Mesendoderm (in vitro differentiated cells): ENCODE measurements around the gene PTPN4.

Experiments used
- DNase-seq: peaks from one replicate; pipeline ENCODE4 v3.0.0; 2013
- H2AK5ac ChIP-seq: 2 replicates; pipeline ENCODE4 v1.6.1; 2013; ENCODE audit warnings: low read length, inconsistent platforms
- H2BK120ac ChIP-seq: 2 replicates; pipeline ENCODE4 v1.6.1; 2013; ENCODE audit warnings: low read depth, mild to moderate bottlenecking, low read length, moderate library complexity, mixed read lengths
- H2BK15ac ChIP-seq: replicated peaks from 2 replicates; pipeline ENCODE4 v1.6.1; 2013; ENCODE audit warnings: low read depth, mild to moderate bottlenecking, moderate library complexity
- H2BK5ac ChIP-seq: 2 replicates; pipeline ENCODE4 v1.6.1; 2013; ENCODE audit warnings: low read length, inconsistent platforms
- H3K18ac ChIP-seq: 2 replicates; pipeline ENCODE4 v1.6.1; 2013; ENCODE audit warnings: mild to moderate bottlenecking, low read length, mixed read lengths
- H3K23ac ChIP-seq: one replicate; pipeline ENCODE4 v1.6.1; 2013; ENCODE audit warnings: low read length
- H3K27ac ChIP-seq: 2 replicates; pipeline ENCODE4 v1.5.1; 2013; ENCODE audit warnings: low read depth, mild to moderate bottlenecking, inconsistent platforms, low read length, moderate library complexity
- H3K27me3 ChIP-seq: 2 replicates; pipeline ENCODE4 v1.6.1; 2013; ENCODE audit warnings: low read length, control low read depth, mild to moderate bottlenecking, inconsistent platforms; ENCODE audit not compliant: insufficient read depth, poor library complexity
- H3K36me3 ChIP-seq: 2 replicates; pipeline ENCODE4 v1.6.1; 2013; ENCODE audit warnings: low read length, inconsistent platforms; ENCODE audit not compliant: control insufficient read depth, insufficient read depth
- H3K4ac ChIP-seq: one replicate; pipeline ENCODE4 v1.6.1; 2013; ENCODE audit warnings: low read depth, mild to moderate bottlenecking, low read length, moderate library complexity
- H3K4me1 ChIP-seq: 2 replicates; pipeline ENCODE4 v1.6.1; 2013; ENCODE audit warnings: low read depth, low read length, inconsistent platforms; ENCODE audit not compliant: control insufficient read depth
- H3K4me2 ChIP-seq: 2 replicates; pipeline ENCODE4 v1.6.1; 2013; ENCODE audit warnings: low read length
- H3K4me3 ChIP-seq: 2 replicates; pipeline ENCODE4 v1.5.1; 2013; ENCODE audit warnings: mild to moderate bottlenecking, low read length
- H3K56ac ChIP-seq: one replicate; pipeline ENCODE4 v1.6.1; 2013; ENCODE audit warnings: low read length
- H3K79me1 ChIP-seq: 2 replicates; pipeline ENCODE4 v1.6.1; 2013; ENCODE audit warnings: low read length, inconsistent platforms
- H3K79me2 ChIP-seq: 2 replicates; pipeline ENCODE4 v1.6.1; 2013; ENCODE audit warnings: mild to moderate bottlenecking, low read length; ENCODE audit not compliant: control insufficient read depth, insufficient read depth
- H3K9ac ChIP-seq: 2 replicates; pipeline ENCODE4 v1.6.1; 2013; ENCODE audit warnings: low read length, inconsistent platforms
- H4K5ac ChIP-seq: one replicate; pipeline ENCODE4 v1.6.1; 2013; ENCODE audit warnings: low read length
- H4K8ac ChIP-seq: one replicate; pipeline ENCODE4 v1.6.1; 2013; ENCODE audit warnings: low read depth, mild to moderate bottlenecking, control low read depth, low read length, moderate library complexity
- WGBS: extraction: QIAGEN DNeasy Blood & Tissue Kit; methylation state at CpG from one replicate; pipeline ENCODE4 v1.1.7; 2013; ENCODE audit warnings: low lambda C conversion rate, missing lambda C conversion rate; ENCODE audit not compliant: insufficient coverage; ENCODE audit errors: extremely low coverage; 5-methylcytosine and 5-hydroxymethylcytosine counted together

PTPN4 gene

GRCh38 chr2:119735565-119735964, 24.2 kb upstream of the PTPN4 start:
- no peaks in the 10 kb centered on the region for H3K4me1 ChIP-seq
- H3K56ac ChIP-seq = no peak overlapping the region
- H3K9ac ChIP-seq = no peak overlapping the region
- H4K8ac ChIP-seq = no peak overlapping the region
- H3K4me3 ChIP-seq = no peak overlapping the region
- H3K27ac ChIP-seq = no peak overlapping the region
- H2AK5ac ChIP-seq = no peak overlapping the region
- H2BK15ac ChIP-seq = no peak overlapping the region
- no peaks in the 10 kb centered on the region for H3K27me3 ChIP-seq
- DNase-seq = no peak
- no peak overlapping the region for H4K5ac ChIP-seq
- H3K23ac ChIP-seq = no peak overlapping the region
- no peaks in the 10 kb centered on the region for H3K79me2 ChIP-seq
- no peaks in the 10 kb centered on the region for H3K79me1 ChIP-seq
- no peak overlapping the region for H3K4me2 ChIP-seq
- WGBS = no CpG with 5 or more reads among the region's 8 CpGs
- no peak overlapping the region for H2BK5ac ChIP-seq
- H3K18ac ChIP-seq = no peak overlapping the region
- no peaks in the 10 kb centered on the region for H3K36me3 ChIP-seq
- no peak overlapping the region for H2BK120ac ChIP-seq
- H3K4ac ChIP-seq = no peak overlapping the region

GRCh38 chr2:119736021-119736420, 23.7 kb upstream of the PTPN4 start:
- no peak for DNase-seq
- Histone ChIP-seq H3K9ac (no peak overlapping the region), H3K79me1 (no peaks in the 10 kb centered on the region), H2BK5ac (no peak overlapping the region), H3K4me1 (no peaks in the 10 kb centered on the region), H3K27me3 (no peaks in the 10 kb centered on the region), H4K8ac (no peak overlapping the region), H2BK15ac (no peak overlapping the region), H3K36me3 (no peaks in the 10 kb centered on the region), H3K27ac (no peak overlapping the region), H3K56ac (no peak overlapping the region), H2BK120ac (no peak overlapping the region), H3K79me2 (no peaks in the 10 kb centered on the region), H4K5ac (no peak overlapping the region), H3K4me2 (no peak overlapping the region), H3K4me3 (no peak overlapping the region), H3K18ac (no peak overlapping the region), H3K4ac (no peak overlapping the region), H2AK5ac (no peak overlapping the region), H3K23ac (no peak overlapping the region)
- no CpG with 5 or more reads among the region's 5 CpGs for WGBS

GRCh38 chr2:119739580-119740255, 20.0 kb upstream of the PTPN4 start:
- Histone ChIP-seq H3K79me2 (no peaks in the 10 kb centered on the region), H4K8ac (no peak overlapping the region), H3K9ac (no peak overlapping the region), H4K5ac (no peak overlapping the region), H3K36me3 (no peaks in the 10 kb centered on the region), H3K79me1 (no peaks in the 10 kb centered on the region), H2BK5ac (no peak overlapping the region), H2AK5ac (no peak overlapping the region), H3K4me3 (no peak overlapping the region), H2BK15ac (no peak overlapping the region), H2BK120ac (no peak overlapping the region), H3K56ac (no peak overlapping the region), H3K18ac (no peak overlapping the region), H3K27me3 (no peaks in the 10 kb centered on the region), H3K4me2 (no peak overlapping the region), H3K4me1 (no peaks in the 10 kb centered on the region), H3K27ac (no peak overlapping the region), H3K4ac (no peak overlapping the region), H3K23ac (no peak overlapping the region)
- no CpG with 5 or more reads among the region's 3 CpGs for WGBS
- DNase-seq = no peak

GRCh38 chr2:119741001-119741400, 18.7 kb upstream of the PTPN4 start:
- Histone ChIP-seq H3K79me1 (no peaks in the 10 kb centered on the region), H3K4ac (no peak overlapping the region), H3K4me1 (no peaks in the 10 kb centered on the region), H3K9ac (no peak overlapping the region), H2AK5ac (no peak overlapping the region), H2BK15ac (no peak overlapping the region), H4K5ac (no peak overlapping the region), H3K4me2 (no peak overlapping the region), H3K18ac (no peak overlapping the region), H2BK5ac (no peak overlapping the region), H3K27ac (no peak overlapping the region), H2BK120ac (no peak overlapping the region), H4K8ac (no peak overlapping the region), H3K23ac (no peak overlapping the region), H3K27me3 (no peaks in the 10 kb centered on the region), H3K36me3 (no peaks in the 10 kb centered on the region), H3K56ac (no peak overlapping the region), H3K4me3 (no peak overlapping the region), H3K79me2 (no peaks in the 10 kb centered on the region)
- WGBS = no CpG with 5 or more reads among the region's 3 CpGs
- DNase-seq = no peak

- Histone ChIP-seq H3K4ac (no peak overlapping the region), H3K27ac (no peak overlapping the region), H4K5ac (no peak overlapping the region), H3K27me3 (no peaks in the 10 kb centered on the region), H3K79me1 (no peaks in the 10 kb centered on the region), H2BK120ac (no peak overlapping the region), H3K4me3 (no peak overlapping the region), H3K9ac (no peak overlapping the region), H2AK5ac (no peak overlapping the region), H2BK15ac (no peak overlapping the region), H3K4me1 (no peaks in the 10 kb centered on the region), H3K18ac (no peak overlapping the region), H2BK5ac (no peak overlapping the region), H3K79me2 (no peaks in the 10 kb centered on the region), H3K36me3 (no peaks in the 10 kb centered on the region), H4K8ac (no peak overlapping the region), H3K23ac (no peak overlapping the region), H3K56ac (no peak overlapping the region), H3K4me2 (no peak overlapping the region)
- DNase-seq = no peak
- no CpG with 5 or more reads among the region's 3 CpGs for WGBS
Observed at GRCh38 chr2:119741868-119742267, 17.9 kb upstream of the PTPN4 start.

- no peaks in the 10 kb centered on the region for H3K79me2 ChIP-seq
- H4K5ac ChIP-seq = no peak overlapping the region
- H3K4ac ChIP-seq = no peak overlapping the region
- H3K27ac ChIP-seq = no peak overlapping the region
- no peak overlapping the region for H2BK120ac ChIP-seq
- no peak overlapping the region for H2BK15ac ChIP-seq
- H3K27me3 ChIP-seq = no peaks in the 10 kb centered on the region
- H4K8ac ChIP-seq = no peak overlapping the region
- H2AK5ac ChIP-seq = no peak overlapping the region
- no peak overlapping the region for H3K9ac ChIP-seq
- WGBS = no CpG with 5 or more reads among the region's 2 CpGs
- no peak overlapping the region for H3K4me2 ChIP-seq
- no peaks in the 10 kb centered on the region for H3K36me3 ChIP-seq
- no peak overlapping the region for H3K56ac ChIP-seq
- no peak overlapping the region for H3K4me3 ChIP-seq
- H3K18ac ChIP-seq = no peak overlapping the region
- H3K79me1 ChIP-seq = no peaks in the 10 kb centered on the region
- no peak for DNase-seq
- H3K23ac ChIP-seq = no peak overlapping the region
- H2BK5ac ChIP-seq = no peak overlapping the region
- no peaks in the 10 kb centered on the region for H3K4me1 ChIP-seq
Observed at GRCh38 chr2:119744335-119744939, 15.3 kb upstream of the PTPN4 start.
